ENCODE data around the gene ZNF219. TPM values are rescaled to one million over a fixed set of nuclear protein-coding genes. Genes with fewer than 3 reads are reported as not detected.

ZNF219 gene
- total RNA-seq (2021; ENCODE audit: unreplicated experiment) = 19.9 TPM
- polyA plus RNA-seq (2012; ENCODE audit: insufficient read length) = 21.1 TPM
- Bru-seq, nascent RNA = percentile 50 among the genes with signal in this experiment
- percentile 61 among the genes with signal in this experiment for BruChase-seq, experiment 1, labeled RNA remaining after a 2-hour chase
- percentile 58 among the genes with signal in this experiment for BruChase-seq, experiment 2, labeled RNA remaining after a 6-hour chase
- long read RNA-seq, partial matches to known transcripts = 65 of 68 reads
- long read RNA-seq, other reads (novel, unspliced or antisense) = 2 of 68 reads

- intact Hi-C loops (cut with micrococcal nuclease; ENCODE audit: unreplicated experiment) (no loop called here), in situ Hi-C loops (cut with HindIII; ENCODE audit: low pct_unique_long_range_greater_than_20kb, low sequenced_read_pairs) (no loop called here)
- H3K4me1 ChIP-seq (ENCODE audit: control insufficient read depth, insufficient read depth, low read length) = peaks cover 8% of the 10 kb centered on the region
- ATAC-seq (peak; percentile 65), DNase-seq (ENCODE audit: low read depth, low spot score) (no peak)
- TF ChIP-seq CTCF (IDR thresholded peaks at IDR 0.05) (0 out of 2 replicates have a peak, but pooled peaks have one; percentile 4), SIN3A (IDR thresholded peaks at IDR 0.05; ENCODE audit: borderline replicate concordance, insufficient read depth, low read depth, low read length) (no peak), TCF7L2 (IDR thresholded peaks at IDR 0.05; ENCODE audit: low read depth, low read length) (no peak), POLR2AphosphoS5 (IDR thresholded peaks at IDR 0.05; ENCODE audit: low read depth, low read length) (no peak), REST (IDR thresholded peaks at IDR 0.05; ENCODE audit: insufficient read depth in 1 of 2, low read depth in 2 of 2, low read length in 1 of 2) (no peak)
- H3K36me3 ChIP-seq (ENCODE audit: control insufficient read depth, insufficient read depth, low read length) = no peaks in the 10 kb centered on the region
- H3K9me3 ChIP-seq (ENCODE audit: control insufficient read depth, insufficient read depth, low read depth, low read length) = no peaks in the 10 kb centered on the region
- H3K4me3 ChIP-seq (ENCODE audit: low read depth in 2 of 2, low read length in 2 of 2) = peak within 1 kb of the TSS; percentile 61 to 62
- peak within 1 kb of the TSS; percentile 69 for H3K27ac ChIP-seq (ENCODE audit: low read length)
- no peaks in the 10 kb centered on the region for H3K27me3 ChIP-seq (ENCODE audit: control insufficient read depth, insufficient read depth, low read length)
- BruUV-seq (replicated peaks) = no TSS peak
- CTCF ChIA-PET = no interaction called here
- POLR2A ChIA-PET = no interaction called here
Observed at GRCh38 chr14:21098076-21098891, at the start of gene ZNF219. ZNF219 (minus strand) TSS chr14:21098655; CDS start chr14:21093591, 5,064 bp downstream.

DNA sequence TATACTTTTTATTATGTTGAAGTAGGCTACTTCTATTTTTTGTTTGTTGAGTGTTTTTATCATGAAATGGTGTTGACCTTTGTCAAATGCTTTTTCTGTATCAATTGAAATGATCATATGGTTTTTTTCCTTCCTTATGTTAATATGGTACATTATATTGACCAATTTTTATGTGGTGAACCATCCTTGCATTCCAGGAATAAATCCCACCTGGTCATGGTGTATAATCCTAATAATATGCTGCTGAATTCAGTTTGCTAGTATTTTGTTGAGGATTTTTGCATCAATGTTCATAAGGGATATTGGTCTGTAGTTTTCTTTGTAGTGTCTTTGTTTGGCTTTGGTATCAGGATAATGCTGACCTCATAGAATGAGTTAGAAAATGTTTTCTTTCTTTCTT lies 47.0 kb upstream of the ZNF219 start:
- DNase-seq (ENCODE audit: low read depth, low spot score) (no peak), ATAC-seq (no peak)
- H3K4me3 ChIP-seq (ENCODE audit: low read depth in 2 of 2, low read length in 2 of 2) = no peak overlapping the region
- intact Hi-C loops (cut with micrococcal nuclease; ENCODE audit: unreplicated experiment) (no loop called here), in situ Hi-C loops (cut with HindIII; ENCODE audit: low pct_unique_long_range_greater_than_20kb, low sequenced_read_pairs) (no loop called here)
- H3K27ac ChIP-seq (ENCODE audit: low read length) = no peak overlapping the region
- ChIA-PET POLR2A (no interaction called here), CTCF (no interaction called here)
- no peak for TF ChIP-seq TCF7L2 (IDR thresholded peaks at IDR 0.05; ENCODE audit: low read depth, low read length)
- no peak for TF ChIP-seq CTCF (IDR thresholded peaks at IDR 0.05)
- TF ChIP-seq SIN3A (IDR thresholded peaks at IDR 0.05; ENCODE audit: borderline replicate concordance, insufficient read depth, low read depth, low read length) = no peak
- no peak for TF ChIP-seq REST (IDR thresholded peaks at IDR 0.05; ENCODE audit: insufficient read depth in 1 of 2, low read depth in 2 of 2, low read length in 1 of 2)
- TF ChIP-seq POLR2AphosphoS5 (IDR thresholded peaks at IDR 0.05; ENCODE audit: low read depth, low read length) = no peak
- H3K27me3 ChIP-seq (ENCODE audit: control insufficient read depth, insufficient read depth, low read length) = no peaks in the 10 kb centered on the region; the same call in 1 of the 2 replicates
- no peaks in the 10 kb centered on the region for H3K9me3 ChIP-seq (ENCODE audit: control insufficient read depth, insufficient read depth, low read depth, low read length)
- BruUV-seq (replicated peaks) = no TSS peak
- H3K4me1 ChIP-seq (ENCODE audit: control insufficient read depth, insufficient read depth, low read length) = no peaks in the 10 kb centered on the region
- no peaks in the 10 kb centered on the region for H3K36me3 ChIP-seq (ENCODE audit: control insufficient read depth, insufficient read depth, low read length)

Measured in Panc1 (cell line).